DMS 273 (cell line): ENCODE measurements around the gene C4orf46.

Source experiments
- DNase-seq: peaks from one replicate; lab custom pipeline; 2025; ENCODE audit not compliant: unreplicated experiment; lab: John Stamatoyannopoulos, UW

The C4orf46 gene

GRCh38 chr4:158656439-158656838 lies 15.2 kb downstream of the C4orf46 start:
- no peak for DNase-seq

- DNase-seq, result no peak
These were observed 18.8 kb downstream of the C4orf46 start for GRCh38 chr4:158652920-158653319.

- no peak for DNase-seq
These were observed 22.5 kb downstream of the C4orf46 start for GRCh38 chr4:158649111-158649680.

- DNase-seq, result no peak
These were observed 26.9 kb downstream of the C4orf46 start for GRCh38 chr4:158644760-158645159.

GRCh38 chr4:158644356-158644755 lies 27.3 kb downstream of the C4orf46 start:
- no peak for DNase-seq

GRCh38 chr4:158636619-158637018 lies 35.1 kb downstream of the C4orf46 start:
- DNase-seq, result no peak

GRCh38 chr4:158630893-158631292 lies 40.8 kb downstream of the C4orf46 start:
- peak; percentile 13 for DNase-seq

GRCh38 chr4:158625544-158625943 lies 46.1 kb downstream of the C4orf46 start:
- DNase-seq, result no peak

GRCh38 chr4:158624889-158625478 lies 46.7 kb downstream of the C4orf46 start:
- peak; percentile 72 for DNase-seq

- DNase-seq, result no peak
These were observed 49.4 kb downstream of the C4orf46 start for GRCh38 chr4:158622251-158622650.

GRCh38 chr4:158621729-158622128 lies 50.0 kb downstream of the C4orf46 start:
- DNase-seq, result no peak

GRCh38 chr4:158617956-158618355 lies 53.7 kb downstream of the C4orf46 start:
- DNase-seq, result no peak
